Epidermal melanocyte (primary cell): Measurements from ENCODE around the gene CSNK2A3.
"Not testable (repeated sequence)": the region's sequence is repeated elsewhere in the genome, so short reads cannot be mapped to it uniquely, and the experiment has no call there.

ENCODE experiments used
- DNase-seq: peaks from one replicate; pipeline ENCODE4 v3.0.0; 2011; ENCODE audit warnings: low spot score; ENCODE audit not compliant: insufficient read length

The CSNK2A3 gene

DNA sequence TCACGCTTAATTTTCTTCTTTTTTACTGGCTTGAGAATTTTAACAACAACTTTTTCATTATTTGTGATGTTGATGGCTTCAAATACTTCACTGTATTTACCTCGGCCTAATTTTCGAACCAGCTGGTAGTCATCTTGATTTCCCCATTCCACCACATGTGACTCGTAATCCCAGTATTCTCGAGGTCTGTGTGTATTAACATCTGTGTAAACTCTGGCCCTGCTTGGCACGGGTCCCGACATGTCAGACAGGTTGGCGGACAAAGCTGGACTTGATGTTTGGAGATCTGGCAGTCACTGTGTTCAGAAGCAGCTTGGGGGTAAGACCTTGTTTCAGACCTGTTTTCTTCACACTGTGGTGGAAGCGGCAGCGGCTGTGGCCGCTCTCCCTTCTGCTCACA, at the start of gene CSNK2A3:
Gene CSNK2A3, minus strand, starts transcription at position 373 of the 400 bp plus-strand sequence. Its CDS starts 131 bp downstream, at position 242.
- not testable (repeated sequence) for DNase-seq

DNA sequence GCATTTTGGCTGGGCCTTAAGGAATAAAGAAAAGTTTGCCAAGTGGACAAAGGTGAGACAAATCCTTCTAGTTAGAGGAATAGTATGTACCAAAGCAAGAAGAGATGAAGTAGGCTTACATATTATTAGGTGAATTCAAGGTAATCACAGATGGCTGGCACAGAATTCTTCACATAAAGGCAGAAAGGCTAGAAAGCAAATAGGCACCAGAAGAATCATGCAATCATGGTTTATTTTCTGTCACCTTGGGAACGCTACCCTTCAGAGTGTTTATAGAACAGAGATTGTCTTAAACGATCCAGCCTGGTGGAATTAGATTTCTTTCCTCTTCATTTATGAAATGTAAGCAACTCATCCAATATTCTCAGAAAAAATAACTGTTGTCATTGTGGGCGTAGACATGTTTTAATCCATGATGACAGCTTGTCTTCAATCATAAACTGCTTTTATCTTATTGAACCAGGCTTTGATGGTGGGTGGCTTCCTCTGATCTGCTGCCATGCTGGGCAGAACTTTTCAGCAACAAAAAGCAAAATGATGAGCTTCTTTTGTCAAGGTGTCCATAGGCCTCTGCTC, 49.0 kb upstream of the CSNK2A3 start:
- no peak for DNase-seq

DNA sequence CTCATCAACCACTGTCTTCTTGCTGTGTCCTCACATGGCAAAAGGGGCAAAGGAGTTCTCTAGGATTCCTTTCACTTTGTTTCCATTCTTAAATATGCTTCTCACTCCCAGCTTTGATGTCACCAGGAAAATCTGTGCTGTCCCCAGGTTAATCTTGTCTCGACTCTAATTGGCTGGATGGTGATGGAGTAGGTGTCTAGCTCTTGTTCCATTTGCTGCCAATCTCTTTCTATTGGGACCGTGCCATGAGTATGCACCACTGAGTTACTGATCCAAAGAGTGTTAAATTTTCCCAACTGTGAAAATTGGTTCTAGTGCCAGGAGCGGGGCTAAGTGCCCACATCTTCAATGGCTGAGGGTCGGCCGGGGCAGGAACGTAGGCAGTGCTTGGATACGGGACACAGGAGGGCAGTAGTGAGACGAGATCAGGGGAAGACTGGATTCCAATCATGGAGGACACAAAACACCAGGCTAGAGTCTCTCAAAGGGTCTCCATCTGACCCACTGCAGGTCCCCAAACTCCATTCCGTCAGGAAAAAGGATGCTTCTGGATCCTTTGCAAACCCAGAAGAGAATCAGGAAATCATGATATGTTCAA, 47.7 kb upstream of the CSNK2A3 start:
- no peak for DNase-seq

DNA sequence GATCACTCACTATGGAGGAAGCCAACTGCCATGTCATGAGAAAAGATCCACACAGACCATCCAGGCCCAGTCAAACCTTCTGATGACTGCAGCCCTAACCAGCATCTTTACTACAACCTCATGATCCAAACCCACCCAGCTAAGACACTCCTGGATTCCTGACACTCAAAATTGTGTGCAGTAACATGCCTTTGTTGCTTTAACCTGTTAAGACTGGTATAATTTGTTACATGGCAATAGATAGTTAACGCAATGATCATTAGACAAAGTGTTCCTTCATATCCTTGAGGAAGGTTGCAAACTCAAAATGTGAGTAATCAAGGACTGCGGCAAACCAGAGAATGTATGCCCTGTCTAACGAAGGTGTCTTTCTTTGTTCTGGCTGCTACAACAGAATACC, 47.1 kb upstream of the CSNK2A3 start:
- DNase-seq, result no peak

DNA sequence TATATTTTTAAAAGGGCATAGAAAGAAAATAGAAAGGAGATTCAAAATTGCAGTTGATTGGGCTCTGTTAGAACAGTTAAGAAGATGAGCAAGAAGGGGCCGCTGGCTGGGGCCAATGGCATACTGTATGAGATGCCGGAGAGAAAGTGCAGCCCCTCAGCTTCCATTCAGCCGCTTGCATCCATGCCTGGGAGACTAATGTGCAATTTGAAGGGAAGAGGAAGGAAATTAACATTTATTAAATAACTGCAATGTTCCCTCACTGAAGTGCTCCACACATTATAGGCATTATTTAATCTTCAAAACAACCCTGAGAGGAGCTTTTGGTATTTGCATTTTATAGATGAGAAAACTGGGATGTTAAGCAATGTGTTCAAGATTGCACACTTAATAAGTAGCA, 44.7 kb upstream of the CSNK2A3 start:
- DNase-seq, result no peak

DNA sequence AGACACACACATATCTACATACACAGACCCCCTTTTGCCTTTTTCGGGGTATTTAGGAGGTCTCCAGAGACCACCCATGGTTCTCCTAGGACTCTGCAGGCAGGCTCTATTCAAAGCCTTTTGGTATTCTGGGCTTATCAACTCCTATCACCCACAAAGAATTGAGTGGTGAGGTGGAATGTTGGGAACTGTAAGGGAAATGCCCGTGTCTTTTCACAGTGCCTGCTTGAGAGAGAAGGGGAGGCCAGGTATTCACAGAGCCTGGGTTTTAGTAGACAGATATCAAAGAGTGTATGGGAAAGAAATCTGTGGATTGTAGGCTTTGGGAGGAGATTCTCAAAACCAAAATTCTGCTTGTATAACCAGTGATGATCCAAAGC, 44.0 kb upstream of the CSNK2A3 start:
- no peak for DNase-seq

DNA sequence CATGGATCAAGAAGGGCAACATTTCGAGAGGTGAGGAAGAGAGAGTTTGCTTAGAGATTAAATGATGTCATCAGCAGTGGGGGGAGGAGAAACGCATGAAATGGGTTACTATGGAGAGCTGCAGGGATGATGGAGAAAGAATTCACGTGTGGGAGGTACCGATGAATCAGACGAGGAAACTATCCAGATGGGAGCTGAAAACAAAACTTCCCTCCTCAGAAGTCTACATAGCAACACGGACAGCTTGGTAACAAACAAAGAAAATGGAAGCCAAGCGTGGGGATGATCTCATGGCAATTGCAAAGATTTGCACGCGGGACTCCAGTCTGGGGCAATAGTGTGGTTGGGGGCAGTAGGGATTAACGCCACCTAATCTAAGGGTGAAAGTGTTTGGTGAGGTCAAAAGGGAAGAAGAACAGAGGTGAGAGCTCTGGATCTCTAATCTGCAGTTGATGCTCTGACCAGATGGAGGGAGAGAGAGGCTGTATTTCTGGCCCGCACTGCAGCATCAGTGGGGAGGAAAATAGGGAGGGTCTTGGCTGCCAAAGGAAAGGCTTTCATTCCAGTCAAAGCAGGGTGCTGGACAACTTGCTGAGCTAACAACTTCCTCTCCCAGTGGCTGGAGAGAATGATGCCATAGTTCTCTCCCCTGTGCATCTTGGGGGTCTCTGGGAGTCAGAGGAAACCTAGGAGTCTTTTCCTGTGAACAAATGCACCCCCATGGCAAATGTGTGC, 43.4 kb upstream of the CSNK2A3 start:
- no peak for DNase-seq

DNA sequence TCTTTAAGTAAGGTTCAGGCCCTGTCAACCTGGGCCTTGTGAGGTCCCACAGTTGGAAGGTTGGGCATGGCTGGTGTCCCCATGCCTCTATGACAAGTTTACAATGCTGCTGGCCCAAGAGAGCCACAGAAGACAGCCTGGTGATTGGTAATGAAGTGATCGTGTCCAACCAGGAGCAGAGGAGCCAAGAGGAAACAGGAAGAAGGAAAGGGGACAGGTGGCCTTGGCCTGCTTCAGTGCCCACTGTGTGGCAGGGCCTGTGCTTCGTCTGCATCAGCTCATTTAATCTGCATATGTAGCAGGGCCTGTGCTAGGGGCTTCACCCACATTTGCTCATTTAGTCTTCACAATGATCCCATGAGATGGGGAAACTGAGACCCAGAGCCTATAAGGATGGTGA, 42.1 kb upstream of the CSNK2A3 start:
- no peak for DNase-seq

DNA sequence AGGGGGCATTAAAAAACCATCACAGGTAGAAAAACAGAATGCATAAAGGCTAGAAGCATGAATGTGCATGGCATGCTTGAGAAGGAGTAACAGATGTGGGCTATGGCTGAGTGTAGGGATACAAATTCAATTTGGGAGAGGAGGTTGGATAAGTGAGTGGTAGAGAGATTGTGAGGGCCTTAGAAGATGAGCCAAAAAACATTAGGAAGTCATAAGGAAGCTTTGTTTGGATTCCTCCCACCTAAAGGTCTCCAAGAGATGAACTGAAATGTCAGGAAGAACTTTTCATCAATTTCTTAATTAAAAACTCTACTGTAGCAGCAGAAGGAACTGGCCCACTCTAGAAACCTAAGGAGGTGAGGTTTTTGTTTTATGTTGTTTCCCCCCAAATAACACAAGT, 41.2 kb upstream of the CSNK2A3 start:
- DNase-seq, result no peak

DNA sequence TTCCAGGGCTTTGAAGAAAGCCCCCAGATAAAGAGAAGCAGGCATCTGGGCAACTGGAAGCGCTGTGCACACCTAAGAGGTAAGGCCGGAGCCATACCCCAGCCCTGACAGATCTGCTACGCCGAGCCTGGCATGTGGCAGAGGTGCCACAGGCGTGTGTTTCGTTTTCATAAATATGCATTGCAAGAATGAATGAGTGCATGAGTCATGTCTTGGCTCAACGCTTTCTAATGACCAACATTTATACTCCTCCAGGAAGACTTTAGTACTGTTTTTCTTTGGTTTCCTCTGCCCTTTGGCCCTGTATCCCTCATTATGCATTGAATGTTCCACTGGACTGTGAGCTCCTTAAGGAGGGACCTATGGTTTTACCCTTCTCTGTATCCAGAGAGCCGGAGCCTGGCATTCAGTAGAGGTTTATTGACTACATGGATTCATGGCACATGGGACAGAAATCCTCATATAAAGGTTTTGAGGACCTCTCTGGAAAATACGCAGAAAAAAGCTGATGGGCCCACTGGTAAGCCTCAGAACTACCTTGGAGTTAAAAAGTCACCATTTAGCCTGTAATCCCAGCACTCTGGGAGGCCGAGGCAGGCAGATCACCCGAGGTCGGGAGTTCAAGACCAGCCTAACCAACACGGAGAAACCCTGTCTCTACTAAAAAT, 38.9 kb upstream of the CSNK2A3 start:
- no peak for DNase-seq

DNA sequence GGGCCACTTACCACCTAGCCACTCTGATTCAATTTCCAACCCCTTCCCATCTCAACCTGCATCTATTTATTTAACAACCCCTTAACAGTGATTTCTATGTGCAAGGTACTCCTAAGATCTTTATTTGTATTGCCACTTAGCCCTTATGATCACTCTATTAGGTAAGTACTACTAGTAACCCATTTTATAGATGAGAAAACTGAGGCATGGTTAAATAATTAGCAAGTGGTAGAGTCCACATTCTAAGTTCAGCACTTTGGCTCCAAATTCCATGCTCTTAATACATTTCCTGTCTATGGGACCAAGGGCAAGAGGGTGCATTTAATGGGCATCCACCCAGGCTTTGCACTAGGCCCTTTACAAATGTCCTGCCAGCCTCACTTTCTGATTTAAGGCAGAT, 38.1 kb upstream of the CSNK2A3 start:
- no peak for DNase-seq

DNA sequence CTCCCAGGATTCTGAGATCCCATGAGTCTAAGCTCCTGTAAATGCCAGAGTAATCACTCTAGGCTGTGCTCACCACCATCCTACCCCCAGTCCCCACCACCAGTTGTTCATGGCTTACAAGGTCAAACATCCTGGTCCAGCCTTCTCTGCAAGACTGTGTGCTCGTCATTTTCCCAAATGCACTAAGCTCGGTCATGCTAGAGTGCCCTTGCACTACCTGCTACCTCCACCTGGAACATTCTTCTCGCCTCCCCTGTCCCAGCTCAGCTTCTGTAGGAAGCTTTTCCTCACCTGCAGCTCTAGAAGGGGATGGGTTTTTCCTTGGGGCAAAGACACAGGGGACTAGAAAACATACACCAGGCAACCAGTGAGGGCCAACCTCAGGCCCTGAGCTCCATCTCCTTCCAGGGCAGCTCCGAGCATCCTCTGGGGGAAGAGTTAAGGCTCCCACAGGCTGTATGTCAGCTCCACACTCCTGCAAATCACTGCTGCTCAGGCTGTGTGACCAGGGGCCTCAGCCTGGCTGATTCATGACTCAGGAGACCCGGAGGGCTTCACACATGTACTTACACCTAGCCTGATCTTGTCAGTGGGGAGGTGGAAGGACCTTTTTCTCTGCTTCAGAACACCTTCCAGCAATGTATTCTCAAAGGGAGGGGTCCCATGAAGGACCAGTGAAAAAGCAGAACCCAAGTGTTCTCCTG, 37.2 kb upstream of the CSNK2A3 start:
- no peak for DNase-seq

DNA sequence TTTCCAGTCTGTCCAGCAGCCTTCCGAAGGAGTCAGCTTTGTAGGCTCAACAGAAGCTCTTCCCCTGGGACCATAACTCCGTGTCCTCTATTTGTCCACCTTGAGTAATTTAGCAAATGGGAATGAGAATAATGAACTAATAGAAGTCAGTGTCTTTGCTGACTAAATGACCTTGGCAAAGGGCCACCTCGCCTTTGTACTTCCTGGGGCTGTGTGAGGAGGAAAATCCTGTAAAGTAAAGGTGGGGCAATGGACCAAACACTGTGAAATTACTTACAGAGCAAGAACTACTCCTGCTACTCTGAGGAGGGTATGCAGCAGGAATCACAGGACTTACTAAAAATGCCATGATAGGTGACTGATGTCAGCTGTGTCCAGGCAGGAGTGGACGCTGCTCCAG, 36.2 kb upstream of the CSNK2A3 start:
- DNase-seq, result no peak

DNA sequence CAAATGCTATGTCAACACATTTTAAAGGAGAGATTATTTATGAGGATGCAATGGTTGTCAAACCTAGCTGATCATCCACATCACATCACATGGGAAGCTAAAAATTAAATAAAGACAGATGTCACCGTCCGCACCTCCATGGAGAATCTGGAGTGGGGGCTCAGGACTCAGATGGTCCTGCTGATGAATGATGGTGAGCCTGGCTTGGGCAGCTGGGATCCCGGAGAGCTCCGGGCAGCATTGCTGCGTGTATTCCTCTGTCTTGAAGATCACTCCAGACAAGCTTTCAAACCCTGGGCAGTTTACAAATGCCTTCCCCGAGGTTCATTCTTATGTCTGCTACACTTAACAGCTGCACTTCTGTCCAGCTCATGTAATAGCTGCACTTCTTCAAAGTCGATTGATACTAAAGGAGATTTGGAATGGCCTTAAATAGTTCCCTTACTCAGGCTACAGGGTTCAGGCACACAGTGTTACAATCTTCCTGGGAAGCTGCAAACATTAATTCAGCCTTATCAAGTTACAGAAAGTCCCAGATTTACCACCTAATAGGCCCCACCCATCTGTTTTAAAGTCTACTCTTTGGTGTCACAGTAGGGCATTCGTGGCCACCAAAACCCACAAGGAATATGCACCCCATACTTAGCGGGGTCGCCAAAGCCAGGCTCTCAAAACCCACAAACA, 34.7 kb upstream of the CSNK2A3 start:
- no peak for DNase-seq

DNA sequence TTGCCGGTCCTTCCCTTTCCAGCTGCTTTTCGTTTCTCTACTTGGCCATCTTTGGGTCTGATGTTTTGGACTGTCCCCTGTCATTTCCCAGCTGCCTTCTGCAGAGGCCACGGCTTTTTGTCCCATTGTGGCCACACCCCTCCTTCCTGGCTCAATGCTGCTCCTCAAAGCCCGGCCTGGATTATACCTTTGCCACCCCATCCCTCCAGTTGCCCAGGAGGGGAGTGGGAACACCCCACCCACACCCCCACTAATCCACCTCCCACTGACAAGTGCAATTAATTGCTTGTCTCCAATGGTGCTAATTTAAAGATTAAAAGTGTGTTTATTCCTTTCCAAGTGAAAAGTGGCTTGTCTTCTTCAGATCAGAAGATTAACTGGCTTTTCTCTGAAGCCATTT, 34.2 kb upstream of the CSNK2A3 start:
- DNase-seq, result no peak

DNA sequence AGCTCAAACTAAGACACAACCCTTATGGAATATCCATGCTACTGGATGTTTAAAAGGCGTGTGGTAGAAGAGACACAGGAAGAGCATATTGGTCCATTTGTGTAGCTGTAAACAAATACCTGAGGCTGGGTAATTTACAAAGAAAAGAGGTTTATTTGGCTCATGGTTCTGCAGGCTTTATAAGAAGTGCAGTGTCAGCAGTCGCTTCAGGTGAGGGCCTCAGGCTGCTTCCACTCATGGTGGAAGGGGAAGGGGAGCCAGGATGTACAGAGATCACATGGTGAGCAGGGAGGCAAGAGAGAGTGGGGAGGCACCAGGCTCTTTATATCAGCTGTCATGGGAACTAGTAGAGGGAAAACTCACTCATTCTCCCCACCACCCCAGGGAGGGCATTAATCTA, 31.8 kb upstream of the CSNK2A3 start:
- DNase-seq, result no peak

DNA sequence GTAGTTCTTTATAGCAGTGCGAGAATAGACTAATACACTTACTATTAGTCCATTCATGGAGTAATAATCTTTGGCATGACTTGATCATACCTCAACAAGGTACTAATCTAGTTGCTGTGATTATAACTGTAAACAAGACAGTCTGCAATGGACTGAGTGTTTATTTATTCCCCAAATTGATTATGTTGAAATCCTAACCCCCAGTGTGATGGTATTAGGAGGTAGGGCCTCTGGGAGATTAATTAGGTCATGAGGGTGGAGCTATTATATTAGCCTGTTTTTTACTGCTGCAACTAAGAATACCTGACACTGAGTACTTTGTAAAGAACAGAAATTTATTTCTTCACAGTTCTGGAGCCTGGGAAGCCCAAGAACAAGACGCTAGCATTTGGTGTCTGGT, 30.9 kb upstream of the CSNK2A3 start:
- DNase-seq, result no peak

DNA sequence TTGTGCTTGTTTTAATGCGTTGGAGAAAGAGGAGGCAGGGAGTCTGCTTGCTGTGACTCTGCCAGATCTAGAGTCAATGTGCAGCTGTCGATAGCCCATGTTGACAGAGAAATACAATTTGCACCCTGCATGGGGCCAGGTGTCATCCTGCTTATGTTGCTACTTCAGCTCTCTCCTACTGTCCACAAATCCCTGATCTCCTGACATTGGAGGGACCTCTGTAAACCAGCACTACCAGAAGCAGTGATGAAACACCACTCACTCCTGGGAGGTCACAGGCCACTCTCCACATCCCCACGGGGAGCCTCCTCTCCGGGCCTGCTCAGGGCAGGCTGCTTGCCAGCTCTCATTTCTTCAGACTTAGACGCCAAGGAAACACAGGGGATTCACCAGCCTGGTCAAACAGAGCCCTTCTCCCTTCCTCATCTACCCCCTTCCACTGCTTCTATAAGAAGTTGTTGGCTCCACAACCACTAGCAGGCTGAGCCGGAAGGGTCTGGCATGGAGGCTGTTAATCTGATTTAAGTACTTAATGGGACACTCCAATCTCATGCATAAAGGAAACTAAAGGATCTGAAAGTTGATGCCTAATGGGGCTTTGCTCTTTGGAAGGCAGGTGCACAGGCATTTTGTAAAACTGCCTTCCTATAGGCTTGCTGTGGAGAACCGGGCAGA, 29.9 kb upstream of the CSNK2A3 start:
- DNase-seq, result no peak

DNA sequence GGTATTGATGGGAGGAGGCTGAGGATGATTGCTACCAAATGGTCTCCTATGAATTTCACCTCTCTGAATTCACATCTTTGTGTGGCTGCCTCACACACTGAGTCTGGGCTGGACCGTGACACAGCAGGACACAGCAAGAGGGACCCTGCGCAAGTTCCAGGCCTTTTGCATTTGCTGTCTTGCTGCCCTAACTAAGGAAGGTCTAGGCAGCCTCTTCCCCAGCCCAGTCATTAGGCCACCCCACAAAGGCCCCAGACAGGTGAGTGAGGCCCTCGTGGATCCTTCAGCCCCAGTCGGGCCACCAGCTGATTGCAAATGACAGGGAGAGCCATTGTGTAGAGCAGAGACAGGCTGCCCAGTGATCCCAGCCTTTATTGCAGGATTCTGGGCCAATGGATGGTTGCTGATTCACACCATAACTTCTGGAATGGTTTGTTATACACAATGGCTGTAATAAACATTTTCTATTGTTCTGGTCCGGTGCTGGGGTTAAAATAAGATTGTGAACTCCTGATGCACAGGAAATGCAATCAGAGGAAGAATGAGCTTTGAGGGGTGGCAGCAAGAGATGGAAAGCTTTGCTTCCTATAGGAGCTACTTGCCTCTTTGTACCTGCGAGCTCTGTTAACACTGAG, 28.5 kb upstream of the CSNK2A3 start:
- DNase-seq, result no peak

DNA sequence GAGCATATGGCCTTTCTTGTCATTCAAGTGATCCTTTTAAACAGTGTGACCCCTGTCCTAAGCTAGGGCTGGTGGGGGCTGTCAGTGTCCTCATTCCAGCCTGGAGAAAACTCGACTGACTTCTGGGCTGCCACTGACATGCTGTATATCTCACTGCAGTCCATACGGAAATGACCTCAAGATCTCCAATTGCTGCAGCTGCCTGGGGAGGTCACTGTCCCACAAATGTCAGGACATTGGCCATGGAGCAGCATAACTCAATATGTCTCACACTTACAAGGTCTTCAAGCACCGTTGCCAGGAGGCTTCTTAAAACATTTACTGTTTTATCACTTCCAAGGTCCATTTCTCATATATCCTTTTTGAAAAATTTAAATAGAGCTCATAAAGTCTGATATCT, 27.8 kb upstream of the CSNK2A3 start:
- DNase-seq, result no peak
